HepG2 (cell line): ENCODE data around the gene ZNF865. TPM values are rescaled to one million over a fixed set of nuclear protein-coding genes. Genes with fewer than 3 reads are reported as not detected.
A peak's percentile ranks its signal among the peaks of the same experiment; 100 is the strongest.

ENCODE experiments used
- ARID2 ChIP-seq: sonication (generic); formaldehyde crosslinking; IDR thresholded peaks from 2 replicates; pipeline ENCODE4 v1.8.1; 2022; ENCODE audit warnings: mild to moderate bottlenecking, missing genetic modification reagents, borderline replicate concordance
- BCLAF1 ChIP-seq: fragments of 450-650 bp; IDR thresholded peaks from 2 replicates; pipeline ENCODE4 v1.6.1; 2017; ENCODE audit warnings: mild to moderate bottlenecking
- CBX1 ChIP-seq: IDR thresholded peaks from one replicate; pipeline ENCODE4 v1.6.1; 2016; ENCODE audit warnings: antibody characterized with exemption, low read depth
- CBX2 ChIP-seq, 2 experiments: fragments of 200-600 bp in 1 of 2; sonication (generic); formaldehyde crosslinking in 1 of 2; IDR thresholded peaks; 2 replicates each; pipeline versions ENCODE4 v1.7.0 to v1.8.1; 2018 to 2022; ENCODE audit warnings: low read depth in 2 of 2, low read length in 1 of 2, mild to moderate bottlenecking in 1 of 2, missing genetic modification reagents in 1 of 2
- GATAD2A ChIP-seq: IDR thresholded peaks from 2 replicates; pipeline ENCODE4 v1.6.1; 2016
- HIC2 ChIP-seq: sonication (generic); formaldehyde crosslinking; IDR thresholded peaks from 2 replicates; pipeline ENCODE4 v1.9.0; 2022; ENCODE audit warnings: low read depth, missing genetic modification reagents
- HOXA5 ChIP-seq: sonication (generic); formaldehyde crosslinking; IDR thresholded peaks from 2 replicates; pipeline ENCODE4 v1.4.0; 2020; ENCODE audit warnings: missing genetic modification reagents
- MAFK ChIP-seq, 2 experiments: IDR thresholded peaks in 1 of 2; conservative IDR thresholded peaks in 1 of 2; 2 replicates each; pipeline ENCODE4 v1.6.1; 2011; ENCODE audit warnings: improper control_type of control experiment in 2 of 2, low read length in 2 of 2
- PCBP2 ChIP-seq: fragments of 200-400 bp; formaldehyde crosslinking; optimal IDR thresholded peaks from 2 replicates; pipeline ENCODE3; 2018; ENCODE audit warnings: low read length, low read depth; ENCODE audit not compliant: poor library complexity, severe bottlenecking
- PRDM10 ChIP-seq: sonication (generic); formaldehyde crosslinking; IDR thresholded peaks from 2 replicates; pipeline ENCODE4 v1.4.0; 2020; ENCODE audit warnings: low read depth, missing genetic modification reagents
- SMYD3 ChIP-seq: sonication (generic); formaldehyde crosslinking; IDR thresholded peaks from 2 replicates; pipeline ENCODE4 v1.8.1; 2023; ENCODE audit warnings: mild to moderate bottlenecking, missing genetic modification reagents
- TBX2 ChIP-seq: sonication (generic); formaldehyde crosslinking; IDR thresholded peaks from 2 replicates; pipeline ENCODE4 v1.5.0; 2020; ENCODE audit warnings: missing genetic modification reagents, mild to moderate bottlenecking, borderline replicate concordance
- ZBTB33 ChIP-seq: sonication (generic); formaldehyde crosslinking; IDR thresholded peaks from 2 replicates; pipeline ENCODE4 v1.4.0; 2020; ENCODE audit warnings: missing genetic modification reagents
- ZNF678 ChIP-seq: sonication (generic); formaldehyde crosslinking; IDR thresholded peaks from 2 replicates; pipeline ENCODE4 v1.4.0; 2020; ENCODE audit warnings: mild to moderate bottlenecking, missing genetic modification reagents
- polyA plus RNA-seq, 8 experiments: library from polyadenylated mRNA; depleted of rRNA in 3 of 8; stranded (reverse) in 7 of 8; unstranded in 1 of 8; fragments of >200 nt; fragmentation: Illumina TruSeq in 4 of 8; extraction: Trizol in 4 of 8; gene quantifications; 2 replicates each; pipeline versions ENCODE4 v1.2.1 to v1.2.3, GENCODE V29; 2011 to 2016; ENCODE audit warnings: low read depth in 4 of 8, missing spikeins in 1 of 8, mixed read lengths in 1 of 8; ENCODE audit not compliant: insufficient read depth in 1 of 8
- total RNA-seq, 5 experiments: library from RNA; depleted of rRNA; stranded (reverse); fragments of >200 nt; fragmentation: Illumina TruSeq; extraction: Trizol; gene quantifications; 2 replicates each; pipeline ENCODE4 v1.2.3, GENCODE V29; 2016; ENCODE audit warnings: low read depth in 1 of 5

The ZNF865 gene
- total and polyA plus RNA-seq, 2 of the 13 experiments (the other 11 are each of a cell fraction or from before 2014, with no cell fraction given), result 0.93 to 1.0 TPM

- TF ChIP-seq MAFK (conservative IDR thresholded peaks at IDR 0.05 in 1 of 2, IDR thresholded peaks at IDR 0.05 in 1 of 2; ENCODE audit: low read length in 2 of 2) (no peak), CBX1 (no peak), HIC2 (no peak), HOXA5 (CRISPR knock-in tag) (peak; percentile 52; the same call in 1 of the 2 replicates), ZBTB33 (CRISPR knock-in tag) (no peak), CBX2 (IDR thresholded peaks at IDR 0.05; ENCODE audit: low read depth, low read length) (no peak), CBX2 (CRISPR knock-in tag; IDR thresholded peaks at IDR 0.05; ENCODE audit: low read depth) (no peak), PCBP2 (peak; percentile 39), ZNF678 (CRISPR knock-in tag) (no peak), GATAD2A (CRISPR knock-in tag) (peak; percentile 69), TBX2 (CRISPR knock-in tag) (peak; percentile 40; the same call in 1 of the 2 replicates), PRDM10 (CRISPR knock-in tag) (peak; percentile 53; the same call in 1 of the 2 replicates), SMYD3 (CRISPR knock-in tag) (0 out of 2 replicates have a peak, but pooled peaks have one; percentile 12), ARID2 (CRISPR knock-in tag) (0 out of 2 replicates have a peak, but pooled peaks have one; percentile 28), BCLAF1 (no peak)
Observed at GRCh38 chr19:55643003-55643886, 37.8 kb downstream of the ZNF865 start, which contains the start of gene ZNF581 (continued).
